A673 (cell line): ENCODE results near the gene CARD8.

Source experiments
- EZH2 ChIP-seq: fragments of 200-600 bp; sonication (generic); IDR thresholded peaks from 2 replicates; pipeline ENCODE4 v1.6.1; 2017; ENCODE audit warnings: borderline replicate concordance, low read depth, mild to moderate bottlenecking, mixed read lengths, antibody characterized with exemption, low read length; ENCODE audit not compliant: poor library complexity, severe bottlenecking
- TF ChIP-seq, protein P1 (sequence below): fragments of 300-800, 200-600 bp; sonication (generic); conservative IDR thresholded peaks from 2 replicates; pipeline ENCODE4 v1.5.1; 2017; ENCODE audit warnings: low read depth, mild to moderate bottlenecking, antibody characterized with exemption, low read length, moderate library complexity, mixed read lengths

DNA sequence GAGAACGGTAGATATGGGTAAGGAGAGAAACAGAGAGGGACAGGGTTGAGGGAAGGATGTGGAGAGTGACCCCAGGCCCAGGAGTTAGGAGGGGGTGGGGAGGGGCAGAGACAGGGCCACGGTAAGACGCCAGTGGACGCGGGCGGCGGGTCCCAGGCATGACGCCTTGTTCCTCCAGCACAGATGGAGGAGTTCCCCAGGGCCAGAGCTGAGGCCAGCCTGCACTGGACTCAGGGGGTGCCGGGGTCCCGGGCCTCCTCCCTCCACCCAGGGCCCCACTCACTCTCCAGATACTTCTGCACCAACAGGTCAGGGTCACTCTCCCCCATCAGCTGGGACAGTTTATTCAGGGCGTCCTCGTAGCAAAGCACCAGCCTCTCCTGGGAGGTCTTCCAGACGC is 47.7 kb upstream of the CARD8 start:
- TF ChIP-seq, protein P1, sequence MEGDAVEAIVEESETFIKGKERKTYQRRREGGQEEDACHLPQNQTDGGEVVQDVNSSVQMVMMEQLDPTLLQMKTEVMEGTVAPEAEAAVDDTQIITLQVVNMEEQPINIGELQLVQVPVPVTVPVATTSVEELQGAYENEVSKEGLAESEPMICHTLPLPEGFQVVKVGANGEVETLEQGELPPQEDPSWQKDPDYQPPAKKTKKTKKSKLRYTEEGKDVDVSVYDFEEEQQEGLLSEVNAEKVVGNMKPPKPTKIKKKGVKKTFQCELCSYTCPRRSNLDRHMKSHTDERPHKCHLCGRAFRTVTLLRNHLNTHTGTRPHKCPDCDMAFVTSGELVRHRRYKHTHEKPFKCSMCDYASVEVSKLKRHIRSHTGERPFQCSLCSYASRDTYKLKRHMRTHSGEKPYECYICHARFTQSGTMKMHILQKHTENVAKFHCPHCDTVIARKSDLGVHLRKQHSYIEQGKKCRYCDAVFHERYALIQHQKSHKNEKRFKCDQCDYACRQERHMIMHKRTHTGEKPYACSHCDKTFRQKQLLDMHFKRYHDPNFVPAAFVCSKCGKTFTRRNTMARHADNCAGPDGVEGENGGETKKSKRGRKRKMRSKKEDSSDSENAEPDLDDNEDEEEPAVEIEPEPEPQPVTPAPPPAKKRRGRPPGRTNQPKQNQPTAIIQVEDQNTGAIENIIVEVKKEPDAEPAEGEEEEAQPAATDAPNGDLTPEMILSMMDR: no peak
- TF ChIP-seq EZH2: no peak
